Skeletal muscle tissue (tissue), 5 donors: ENCODE measurements around the gene ZNF808. TPM values are rescaled to one million over a fixed set of nuclear protein-coding genes. Genes with fewer than 3 reads are reported as not detected.

ENCODE experiments used
- H3K27ac ChIP-seq: one replicate; pipeline ENCODE4 v1.7.0; 2013; ENCODE audit warnings: mild to moderate bottlenecking, low read depth, low read length, inconsistent platforms
- H3K27me3 ChIP-seq, 3 donors: one replicate each; pipeline ENCODE4 v1.7.0; 2013; ENCODE audit warnings: low read length in 3 of 3; ENCODE audit not compliant: control insufficient read depth in 3 of 3, insufficient read depth in 3 of 3
- H3K36me3 ChIP-seq, 3 donors: one replicate each; pipeline ENCODE4 v1.7.0; 2013; ENCODE audit warnings: low read length in 3 of 3; ENCODE audit not compliant: control insufficient read depth in 3 of 3, insufficient read depth in 3 of 3
- H3K4me1 ChIP-seq, 3 donors: one replicate each; pipeline ENCODE4 v1.7.0; 2013; ENCODE audit warnings: low read length in 3 of 3, mild to moderate bottlenecking in 3 of 3; ENCODE audit not compliant: control insufficient read depth in 3 of 3, insufficient read depth in 3 of 3
- H3K4me3 ChIP-seq, 3 donors: one replicate each; pipeline ENCODE4 v1.7.0; 2013; ENCODE audit warnings: low read length in 3 of 3
- H3K9ac ChIP-seq, 3 donors: one replicate each; pipeline ENCODE4 v1.7.0; 2013; ENCODE audit warnings: low read length in 3 of 3, mild to moderate bottlenecking in 3 of 3, moderate library complexity in 2 of 3, low read depth in 1 of 3
- H3K9me3 ChIP-seq, 3 donors: one replicate each; pipeline ENCODE4 v1.7.0; 2013; ENCODE audit warnings: low read length in 3 of 3; ENCODE audit not compliant: control insufficient read depth in 3 of 3
- small RNA-seq: library from RNA; depleted of rRNA; stranded (forward); fragments of <200 nt; gene quantifications from one replicate; pipeline ENCODE3, GENCODE V24; 2014
- total RNA-seq: library from RNA; depleted of rRNA; stranded (reverse); fragments of >200 nt; gene quantifications from one replicate; pipeline ENCODE4 v1.2.3, GENCODE V29; 2014
- donor health status: Osteomylitis.

ZNF808 gene
- total RNA-seq, 1 donor from 2014 or later = 19.3 TPM

GRCh38 chr19:52603558-52604207 is 76.2 kb downstream of the ZNF808 start:
- H3K27me3 ChIP-seq = no peaks in the 10 kb centered on the region
- H3K9ac ChIP-seq = no peak overlapping the region
- no peaks in the 10 kb centered on the region for H3K36me3 ChIP-seq
- H3K27ac ChIP-seq = no peak overlapping the region
- H3K9me3 ChIP-seq = no peaks in the 10 kb centered on the region
- H3K4me1 ChIP-seq = peaks cover 7 to 14% (median 13%) of the 10 kb centered on the region in 3 donors
- H3K4me3 ChIP-seq = no peak overlapping the region

Small RNA genes within 50 kb of the gene (small RNA-seq; reads per million reads assigned to genes)
- gene RPL39P34 = not detected

Other genes starting within 250 kb of the ZNF808 start
- gene ZNF480, start 230.5 kb upstream of the ZNF808 start, total RNA-seq = 2.6 TPM
- gene ZNF610, start 191.4 kb upstream of the ZNF808 start, total RNA-seq = 5.7 TPM
- 30.8 TPM for gene ZNF880, start 157.7 kb upstream of the ZNF808 start, total RNA-seq
- 14.1 TPM for gene ZNF528, start 129.8 kb upstream of the ZNF808 start, total RNA-seq
- 0.52 TPM for gene ZNF534, start 98.5 kb upstream of the ZNF808 start, total RNA-seq
- gene ZNF578, start 74.1 kb upstream of the ZNF808 start, total RNA-seq = 5.7 TPM
- gene ZNF701, start 42.6 kb downstream of the ZNF808 start, total RNA-seq = 20.9 TPM
- gene ZNF83, start 110.7 kb downstream of the ZNF808 start, total RNA-seq = 29.2 TPM
- gene ZNF611, start 207.4 kb downstream of the ZNF808 start, total RNA-seq = 9.4 TPM